ENCODE data around the gene RGS4. TPM values are rescaled to one million over a fixed set of nuclear protein-coding genes. Genes with fewer than 3 reads are reported as not detected.

Gene RGS4
- total and polyA plus RNA-seq, 2 of the 13 experiments (the other 11 are each of a cell fraction or from before 2014, with no cell fraction given): not detected

DNA sequence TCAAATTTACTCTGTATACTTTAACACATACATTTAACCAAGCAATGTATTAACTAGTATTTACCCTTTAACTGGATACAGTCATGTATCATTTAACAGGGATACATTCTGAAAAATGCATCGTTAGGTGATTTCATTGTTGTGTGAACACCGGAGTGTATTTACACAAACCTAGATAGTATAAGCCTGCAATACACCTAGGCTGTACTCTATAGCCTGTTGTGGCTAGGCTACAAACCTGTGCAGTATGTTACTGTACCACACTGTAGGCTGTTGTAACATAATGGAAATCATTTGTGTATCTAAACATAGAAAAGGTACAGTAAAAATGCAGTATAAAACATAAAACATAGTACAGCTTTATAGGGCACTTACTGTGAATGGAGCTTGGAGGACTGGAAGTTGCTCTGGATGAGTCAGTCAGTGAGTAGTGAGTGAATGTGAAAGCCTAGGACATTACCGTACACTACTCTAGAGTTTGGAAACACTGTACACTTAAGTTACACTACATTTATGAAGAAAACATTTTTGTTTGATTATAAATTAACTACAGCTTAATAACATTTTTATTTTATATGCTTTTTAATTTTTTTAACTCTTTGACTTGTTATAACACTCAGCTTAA, 21.3 kb downstream of the RGS4 start:
- H2AFZ ChIP-seq (ENCODE audit: low read length): no peak overlapping the region
- FAIRE-seq (no peak), ATAC-seq (no peak), DNase-seq (ENCODE audit: low spot score) (no peak)
- CTCF ChIA-PET (ENCODE audit: low intra/inter-chr PET ratio, low total read pairs): no interaction called here
- no peaks in the 10 kb centered on the region for H3K4me1 ChIP-seq (ENCODE audit: insufficient read depth, low read length)
- H3K4me2 ChIP-seq (ENCODE audit: low read depth, low read length): no peak overlapping the region
- H4K20me1 ChIP-seq (ENCODE audit: insufficient read depth, low read length): no peaks in the 10 kb centered on the region
- no peak overlapping the region for H3K9ac ChIP-seq (ENCODE audit: insufficient read depth, low read depth, low read length)
- intact Hi-C loops (cut with micrococcal nuclease; ENCODE audit: unreplicated experiment) (no loop called here), in situ Hi-C loops (cut with HindIII; ENCODE audit: extremely low pct_ligation_motif_present, low pct_unique_long_range_greater_than_20kb) (no loop called here)
- no peaks in the 10 kb centered on the region for H3K36me3 ChIP-seq (replicated peaks in 1 of 2; ENCODE audit: control insufficient read depth in 1 of 2, insufficient read depth in 2 of 2, low read length in 2 of 2)
- no peak overlapping the region for H3K4me3 ChIP-seq (replicated peaks in 1 of 3; ENCODE audit: insufficient read depth in 1 of 3, low read depth in 2 of 3, low read length in 3 of 3)
- H3K9me3 ChIP-seq (ENCODE audit: low read length): no peaks in the 10 kb centered on the region
- POLR2A ChIA-PET: no interaction called here
- no peaks in the 10 kb centered on the region for H3K79me2 ChIP-seq (ENCODE audit: insufficient read depth, low read length)
- H3K27me3 ChIP-seq (ENCODE audit: control insufficient read depth in 1 of 2, insufficient read depth in 2 of 2, low read length in 2 of 2): no peaks in the 10 kb centered on the region
- TF ChIP-seq PHB2 (IDR thresholded peaks at IDR 0.05; ENCODE audit: partially characterized antibody): no peak
- TF ChIP-seq CBX2 (IDR thresholded peaks at IDR 0.05; ENCODE audit: low read depth, low read length): no peak
- TF ChIP-seq CBX2 (CRISPR knock-in tag; IDR thresholded peaks at IDR 0.05; ENCODE audit: low read depth): no peak
- TF ChIP-seq DR1 (CRISPR knock-in tag; IDR thresholded peaks at IDR 0.05): no peak
- no peak for TF ChIP-seq ZC3H13 (CRISPR knock-in tag; IDR thresholded peaks at IDR 0.05)
- TF ChIP-seq, protein P1, sequence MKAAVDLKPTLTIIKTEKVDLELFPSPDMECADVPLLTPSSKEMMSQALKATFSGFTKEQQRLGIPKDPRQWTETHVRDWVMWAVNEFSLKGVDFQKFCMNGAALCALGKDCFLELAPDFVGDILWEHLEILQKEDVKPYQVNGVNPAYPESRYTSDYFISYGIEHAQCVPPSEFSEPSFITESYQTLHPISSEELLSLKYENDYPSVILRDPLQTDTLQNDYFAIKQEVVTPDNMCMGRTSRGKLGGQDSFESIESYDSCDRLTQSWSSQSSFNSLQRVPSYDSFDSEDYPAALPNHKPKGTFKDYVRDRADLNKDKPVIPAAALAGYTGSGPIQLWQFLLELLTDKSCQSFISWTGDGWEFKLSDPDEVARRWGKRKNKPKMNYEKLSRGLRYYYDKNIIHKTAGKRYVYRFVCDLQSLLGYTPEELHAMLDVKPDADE (CRISPR knock-in tag; IDR thresholded peaks at IDR 0.05): no peak
- TF ChIP-seq KDM5B (CRISPR knock-in tag; IDR thresholded peaks at IDR 0.05; ENCODE audit: borderline replicate concordance): no peak
- TF ChIP-seq CREM (IDR thresholded peaks at IDR 0.05): no peak
- TF ChIP-seq CREM (CRISPR knock-in tag; IDR thresholded peaks at IDR 0.05): no peak
- TF ChIP-seq ZNF317 (CRISPR knock-in tag; IDR thresholded peaks at IDR 0.05): no peak
- H3K27ac ChIP-seq (ENCODE audit: extremely low read length, insufficient read depth, low read length): no peak overlapping the region
- WGBS (ENCODE audit: low lambda C conversion rate): 0% methylated on average over 3 of the region's 3 CpGs
- BruUV-seq (replicated peaks): no TSS peak

Data from HepG2 (cell line).